GM21576 (cell line): ENCODE measurements around the gene FTO.

ENCODE experiments used
- ATAC-seq: cut with Tn5 transposase; IDR thresholded peaks from one replicate; pipeline ENCODE4 v1.9.1; 2021; ENCODE audit warnings: mild to moderate bottlenecking, moderate library complexity; ENCODE audit not compliant: unreplicated experiment

Gene FTO

DNA sequence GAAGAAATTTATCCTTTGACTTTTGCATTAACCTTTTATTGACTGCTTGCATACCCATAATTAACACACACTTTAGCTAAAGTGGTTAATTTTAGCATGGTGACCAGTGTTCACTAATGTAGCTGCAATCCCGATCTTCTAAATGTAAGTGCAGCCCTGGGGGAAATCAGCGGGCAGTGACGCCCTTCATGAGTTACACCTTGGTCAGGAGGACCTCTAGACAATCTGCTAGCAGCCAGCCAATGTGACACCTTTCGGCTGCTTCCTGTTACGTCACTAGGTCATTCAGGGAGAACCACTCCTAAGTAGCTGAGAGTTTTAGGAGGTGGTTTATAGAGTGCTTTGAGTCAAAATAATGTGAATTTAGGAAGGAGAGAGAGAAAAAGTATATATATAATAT is 402.1 kb downstream of the FTO start:
- no peak for ATAC-seq

- no peak for ATAC-seq
Observed at GRCh38 chr16:54107583-54108202, 403.7 kb downstream of the FTO start.

DNA sequence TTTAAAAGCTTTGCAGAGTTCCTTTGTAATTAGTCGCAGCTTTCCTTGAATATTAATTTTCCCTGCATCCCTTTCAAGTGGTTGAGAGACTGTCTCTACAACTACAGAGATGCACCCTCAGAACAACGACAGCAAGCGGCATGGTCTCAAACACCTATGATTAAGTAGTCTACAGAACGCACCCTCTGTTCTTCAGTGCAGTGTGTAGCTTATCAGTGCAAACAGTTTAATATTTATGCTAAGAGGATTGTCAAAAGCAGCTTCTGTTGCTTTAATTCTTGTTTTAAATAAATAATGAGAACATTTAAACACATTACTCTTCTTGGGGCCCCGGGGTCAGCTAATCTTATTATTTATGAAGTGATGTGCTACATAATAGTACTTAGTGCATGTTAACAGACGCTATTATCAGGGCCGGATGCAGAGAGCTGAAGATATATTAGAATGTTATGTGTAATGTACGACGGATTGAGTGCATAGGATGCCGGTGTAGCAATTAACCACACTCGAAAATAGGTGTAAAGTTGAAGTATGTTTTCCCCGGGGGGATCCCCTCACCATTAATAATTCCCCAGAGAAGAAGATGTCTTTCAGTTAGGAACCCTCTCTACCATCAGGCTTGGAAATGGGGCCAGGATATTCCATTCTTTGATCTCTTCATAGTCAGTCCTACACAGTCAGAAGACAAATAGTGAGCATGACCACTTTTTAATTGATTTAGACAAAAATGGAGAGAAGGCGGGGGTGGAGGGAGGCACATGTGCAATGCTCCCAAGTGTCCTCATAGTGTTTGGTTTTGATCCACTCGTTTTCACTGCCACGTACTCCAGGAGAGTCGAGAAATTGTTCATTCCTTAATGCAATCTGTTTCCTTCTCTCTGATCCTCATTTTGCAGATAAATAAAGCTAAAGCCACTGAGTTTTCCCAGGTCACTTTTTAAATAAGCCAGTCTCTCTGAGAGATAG is 406.3 kb downstream of the FTO start:
- ATAC-seq, result no peak

DNA sequence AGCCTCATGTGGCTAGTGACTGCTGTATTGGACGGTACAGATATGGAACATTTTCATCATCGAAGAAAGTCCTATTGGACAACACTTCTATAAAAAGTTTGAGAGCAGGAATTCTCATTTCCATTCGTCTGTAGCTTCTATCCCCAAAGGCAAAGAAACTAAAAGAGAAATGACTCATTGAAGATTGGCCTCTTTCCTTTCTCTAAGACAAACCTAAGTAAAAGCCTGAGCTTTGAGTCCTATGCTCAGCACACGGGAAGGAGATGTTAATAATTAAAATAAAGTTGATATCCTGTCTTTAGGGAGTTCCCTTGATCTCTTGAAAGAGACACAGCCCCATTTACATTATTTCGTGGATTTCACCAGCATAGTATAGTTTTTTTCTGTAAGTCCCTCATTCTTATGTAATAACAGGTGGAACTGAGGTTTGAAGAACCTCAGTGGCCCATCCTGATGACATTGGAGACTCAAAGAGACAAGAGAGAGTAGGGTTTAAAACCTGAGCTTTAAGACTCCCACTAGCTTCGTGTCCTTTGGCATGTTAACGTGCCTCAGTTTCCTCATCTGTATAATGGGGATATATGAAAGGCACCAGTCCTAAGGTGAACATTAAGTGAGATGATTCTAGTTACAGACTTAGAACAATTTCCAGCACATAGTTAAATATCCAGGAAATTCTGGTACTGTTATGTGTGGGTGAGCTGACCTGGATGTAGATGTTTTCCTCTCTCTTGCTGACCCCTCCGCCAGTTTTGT is 408.7 kb downstream of the FTO start:
- ATAC-seq, result no peak

GRCh38 chr16:54115558-54115957 is 411.6 kb downstream of the FTO start:
- no peak for ATAC-seq

DNA sequence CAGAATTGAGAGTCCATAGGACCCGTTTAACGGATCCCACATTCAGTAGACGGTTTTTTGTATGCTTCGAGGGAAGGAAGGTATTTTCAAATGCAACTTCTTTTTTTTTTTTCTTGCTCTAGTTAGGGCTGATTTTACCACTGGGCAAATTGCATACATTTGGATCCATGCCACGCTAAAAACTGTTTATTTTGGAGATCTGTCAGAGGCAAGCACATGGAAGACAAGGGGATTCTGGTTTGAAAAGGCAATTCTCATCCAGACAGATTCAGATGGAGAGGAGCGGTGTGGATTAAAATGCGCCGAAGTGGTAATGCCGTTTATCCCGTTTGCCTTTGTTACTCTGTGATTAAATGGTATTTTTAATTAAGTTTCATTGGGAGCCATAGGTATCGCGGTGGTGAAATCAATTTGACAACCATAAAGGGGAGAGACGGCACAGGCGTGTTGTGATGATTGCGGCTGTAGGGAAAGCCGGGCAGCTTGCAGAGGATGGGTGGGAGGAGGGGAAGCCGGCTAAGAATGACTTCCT is 412.2 kb downstream of the FTO start:
- no peak for ATAC-seq

DNA sequence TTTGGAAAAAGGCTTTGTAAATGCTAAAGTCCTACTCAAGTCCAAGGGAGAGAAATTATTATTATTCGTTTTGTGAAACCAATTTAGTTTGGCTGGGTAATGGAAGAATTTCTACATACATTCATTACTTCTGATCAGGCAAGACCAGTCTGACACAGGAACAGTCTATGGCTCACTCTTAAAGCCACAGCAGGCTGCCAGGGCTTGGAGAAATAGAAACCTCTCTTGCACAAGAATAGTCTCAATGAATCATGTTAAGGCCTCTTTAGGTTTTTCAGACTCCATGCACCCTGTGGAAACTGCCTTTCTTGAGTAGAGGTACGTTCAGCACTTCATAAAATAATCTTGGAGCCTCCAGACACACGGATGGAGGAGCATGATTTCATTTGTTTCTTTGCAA is 414.9 kb downstream of the FTO start:
- ATAC-seq, result no peak

- ATAC-seq, result no peak
Observed at GRCh38 chr16:54120846-54121480, 417.0 kb downstream of the FTO start.

DNA sequence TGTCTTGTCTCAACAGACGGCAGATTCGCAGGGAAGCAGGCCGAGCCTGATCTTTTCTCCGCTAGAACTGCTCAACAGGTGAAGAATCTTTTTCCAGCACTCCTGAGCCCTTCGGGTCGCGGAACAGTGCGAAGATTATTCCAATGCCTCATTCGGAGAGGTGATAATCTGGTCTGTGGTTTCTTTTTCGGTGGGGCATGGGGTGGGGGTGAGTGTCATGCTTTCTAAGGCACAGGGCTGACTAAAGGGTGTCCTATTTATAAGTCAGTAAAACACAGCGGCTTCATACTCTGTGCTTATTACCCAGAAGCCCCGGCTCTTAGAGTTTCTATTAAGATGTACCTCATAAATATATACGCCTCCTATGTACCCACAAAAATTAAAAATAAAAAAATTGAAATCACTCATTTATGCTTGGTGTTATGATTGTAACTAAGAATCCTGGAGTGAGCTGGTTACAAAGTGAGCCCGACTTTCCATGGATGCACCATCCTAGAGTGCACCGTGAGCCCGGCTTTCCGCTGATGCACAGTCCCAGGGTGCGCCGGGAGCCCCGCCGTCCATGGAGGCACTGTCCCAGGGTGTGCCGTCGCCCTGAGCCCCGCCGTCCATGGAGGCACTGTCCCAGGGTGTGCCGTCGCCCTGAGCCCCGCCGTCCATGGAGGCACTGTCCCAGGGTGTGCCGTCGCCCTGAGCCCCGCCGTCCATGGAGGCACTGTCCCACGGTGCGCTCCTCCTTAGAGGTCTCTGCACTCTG is 417.8 kb downstream of the FTO start:
- ATAC-seq, result no peak

DNA sequence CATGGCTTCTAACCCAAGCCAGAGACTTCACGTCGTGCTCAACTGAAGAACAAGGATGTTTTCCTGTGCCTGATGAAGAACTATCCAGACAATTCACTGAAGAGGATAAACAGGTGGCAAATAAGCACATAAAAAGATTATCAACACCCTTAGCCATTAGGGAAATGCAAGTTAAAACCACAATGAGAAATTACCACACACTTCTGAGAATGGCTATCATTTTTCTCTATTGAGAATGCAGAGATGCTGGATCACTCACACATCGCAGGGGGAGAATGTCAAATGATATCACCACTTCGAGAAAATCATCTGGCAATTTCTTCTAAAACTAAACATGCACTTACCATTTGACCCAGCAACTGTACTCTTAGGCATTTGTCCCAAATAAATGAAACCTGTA is 419.8 kb downstream of the FTO start:
- no peak for ATAC-seq

DNA sequence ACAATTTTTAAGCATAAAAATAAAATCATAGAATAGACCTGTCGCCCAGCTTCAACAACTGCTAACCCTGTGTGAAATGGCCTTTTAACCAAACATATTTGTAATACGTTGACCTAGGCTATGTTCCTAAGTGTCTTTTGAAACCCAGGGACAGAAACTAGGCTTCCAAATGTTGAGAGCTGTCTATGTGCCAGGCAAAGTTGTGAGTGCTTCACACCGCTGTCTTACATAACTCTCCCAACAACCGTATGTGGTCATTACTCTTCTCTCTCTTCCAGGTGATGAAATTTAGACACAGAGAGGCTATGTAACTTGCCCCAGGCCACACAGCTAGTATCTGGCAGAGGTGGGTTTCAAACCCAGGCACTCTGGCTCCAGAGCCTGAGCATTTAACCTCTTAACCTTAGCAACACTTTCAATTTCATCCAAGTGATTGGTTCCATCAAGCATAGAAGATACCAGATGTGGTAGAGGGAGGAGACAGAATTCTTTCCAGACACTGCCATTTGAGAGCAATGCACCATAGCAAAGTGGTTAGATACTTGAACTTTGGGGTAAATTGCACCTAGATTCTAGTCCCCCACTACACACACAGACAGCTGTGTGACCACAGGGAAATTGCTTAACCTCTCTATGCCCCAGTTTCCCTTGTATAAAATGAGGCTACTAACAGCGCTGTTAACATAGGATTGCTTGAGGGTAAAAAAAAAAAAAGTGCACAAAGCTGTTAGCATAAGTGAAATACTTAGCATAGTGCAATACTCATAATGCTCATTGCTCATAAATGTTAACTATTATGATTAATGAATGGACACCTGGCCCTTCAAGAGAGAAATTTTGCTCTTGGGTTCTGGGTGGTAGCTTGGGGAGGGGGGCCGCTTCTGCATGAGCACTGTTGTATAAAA is 422.0 kb downstream of the FTO start:
- ATAC-seq, result no peak

DNA sequence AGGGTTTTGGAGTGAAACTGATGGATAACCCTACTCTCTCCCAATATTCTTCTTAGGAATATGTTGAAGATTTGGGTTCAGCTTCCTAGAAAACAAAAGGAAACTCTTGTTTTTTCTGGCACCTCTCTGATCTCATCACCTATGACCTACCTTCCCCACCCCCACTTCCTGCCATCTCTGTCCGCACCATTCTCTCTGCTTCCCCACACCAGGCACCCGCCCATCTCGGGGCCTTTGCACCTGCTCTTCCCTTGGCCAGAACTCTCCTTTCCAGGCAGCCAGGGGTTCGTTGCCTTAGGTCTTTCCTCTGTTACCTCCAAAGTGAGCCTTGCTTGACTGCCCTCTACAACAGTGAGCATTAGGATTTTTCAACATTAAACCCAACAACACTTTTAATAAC is 423.0 kb downstream of the FTO start:
- no peak for ATAC-seq

DNA sequence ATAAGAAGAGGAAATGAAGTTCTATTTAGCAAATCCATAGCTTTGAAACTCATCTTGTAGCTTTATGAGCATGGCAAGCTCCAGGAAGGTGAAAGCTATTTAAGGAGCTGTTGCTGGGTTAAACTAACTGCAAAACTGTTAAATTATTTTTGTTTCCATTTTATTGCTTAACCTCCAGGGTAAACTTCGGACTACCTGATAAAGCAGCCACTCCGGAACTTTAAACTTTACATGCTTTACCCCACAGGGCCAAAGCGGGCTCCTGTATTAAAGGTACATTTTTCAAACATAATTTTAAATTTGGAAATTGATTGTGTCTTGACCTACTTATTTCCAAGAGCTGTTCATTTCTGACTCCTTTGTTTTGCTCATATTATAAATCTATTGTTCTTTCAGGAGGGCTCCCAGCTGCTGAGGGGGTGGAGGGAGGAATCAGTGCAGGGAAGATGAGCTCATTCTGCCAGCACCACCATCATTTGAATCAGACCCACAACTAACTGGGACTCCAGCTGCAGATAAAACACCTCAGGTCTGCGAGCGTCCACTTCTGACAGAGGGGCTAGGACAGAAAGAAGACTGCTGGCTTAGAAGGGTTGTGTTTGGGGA is 424.8 kb downstream of the FTO start:
- no peak for ATAC-seq

DNA sequence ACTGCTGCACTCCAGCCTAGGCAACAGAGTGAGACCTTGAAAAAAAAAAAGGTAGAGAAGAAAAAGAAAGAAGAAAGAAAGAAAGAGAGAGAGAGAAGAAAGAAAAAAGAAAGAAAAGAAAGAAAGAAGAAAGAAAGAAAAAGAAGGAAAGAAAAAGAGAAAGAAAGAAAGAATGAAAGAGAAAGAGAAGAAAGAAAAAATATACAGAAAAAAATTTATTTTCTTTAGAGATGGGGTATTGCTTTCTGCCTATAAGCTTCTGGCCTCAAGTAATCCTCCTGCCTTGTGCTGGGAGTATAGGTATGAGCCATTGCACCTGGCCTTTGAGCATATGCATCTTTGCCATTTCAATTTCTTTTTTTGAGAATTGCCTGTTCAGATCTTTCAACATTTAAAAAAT is 425.9 kb downstream of the FTO start:
- no peak for ATAC-seq

DNA sequence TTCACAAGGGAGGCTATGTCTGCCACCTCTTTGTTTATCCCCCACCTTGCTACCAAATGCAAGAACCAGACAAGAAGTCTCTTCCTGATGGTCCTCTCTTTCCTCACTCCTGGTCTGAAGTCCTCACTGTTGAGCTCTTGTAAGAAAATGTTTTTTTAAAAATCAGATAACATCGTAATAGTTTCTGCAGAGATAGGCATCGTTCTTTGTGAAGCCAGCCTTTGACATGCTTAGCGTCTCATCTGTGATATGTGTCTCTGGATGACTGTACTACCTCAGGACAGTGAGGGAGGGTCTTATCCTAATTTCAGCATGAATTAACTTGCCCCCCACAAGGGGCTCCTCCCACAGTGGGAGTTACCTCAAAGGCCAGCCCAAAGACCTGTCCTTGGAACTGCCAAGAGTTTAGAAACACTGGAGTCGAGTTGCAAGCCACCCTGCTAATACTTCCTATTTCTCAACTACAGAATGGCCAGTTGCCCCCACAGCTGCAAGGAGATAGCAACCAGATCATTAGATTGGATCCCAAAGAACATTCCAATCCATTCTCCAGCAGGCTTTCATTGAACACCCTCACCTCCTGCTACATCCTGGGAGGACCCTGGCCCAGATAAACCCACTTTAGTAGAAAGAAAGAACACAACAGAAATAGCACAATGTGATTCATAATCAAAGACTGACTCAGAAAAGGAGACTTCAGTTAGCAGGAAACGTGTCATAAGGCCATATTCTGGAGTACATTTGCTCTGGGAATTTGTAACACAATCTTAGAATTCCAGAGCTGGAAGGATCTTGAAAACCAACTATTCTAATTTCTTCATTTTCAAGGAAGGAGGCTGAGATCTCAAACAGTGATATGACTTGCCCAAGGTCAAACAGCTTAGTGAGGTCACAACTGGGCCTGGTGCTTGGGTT is 431.7 kb downstream of the FTO start:
- no peak for ATAC-seq

DNA sequence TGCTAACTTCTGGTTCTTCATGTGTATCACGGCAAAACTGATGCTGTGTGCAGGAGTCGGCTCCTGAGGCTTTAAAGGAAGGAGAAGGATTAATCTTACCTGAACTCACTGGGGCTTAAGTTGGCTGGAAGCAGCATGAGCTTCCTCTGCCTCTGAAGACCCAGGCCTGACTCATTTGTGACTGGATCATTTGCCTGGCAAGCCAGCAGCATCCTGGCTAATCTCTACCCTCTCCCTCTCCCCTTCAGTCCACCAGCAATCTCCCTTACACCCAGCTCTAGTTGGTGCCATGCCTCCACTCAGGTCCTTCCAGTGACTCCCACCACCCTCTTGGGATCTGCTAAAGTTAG is 432.3 kb downstream of the FTO start:
- ATAC-seq, result no peak

GRCh38 chr16:54140057-54140787 is 436.3 kb downstream of the FTO start:
- ATAC-seq, result no peak
